Measurements from ENCODE around the gene PHLDB2.

PHLDB2 gene

GRCh38 chr3:111885578-111885977 is 26.5 kb downstream of the PHLDB2 start:
- DNase-seq: no peak

DNA sequence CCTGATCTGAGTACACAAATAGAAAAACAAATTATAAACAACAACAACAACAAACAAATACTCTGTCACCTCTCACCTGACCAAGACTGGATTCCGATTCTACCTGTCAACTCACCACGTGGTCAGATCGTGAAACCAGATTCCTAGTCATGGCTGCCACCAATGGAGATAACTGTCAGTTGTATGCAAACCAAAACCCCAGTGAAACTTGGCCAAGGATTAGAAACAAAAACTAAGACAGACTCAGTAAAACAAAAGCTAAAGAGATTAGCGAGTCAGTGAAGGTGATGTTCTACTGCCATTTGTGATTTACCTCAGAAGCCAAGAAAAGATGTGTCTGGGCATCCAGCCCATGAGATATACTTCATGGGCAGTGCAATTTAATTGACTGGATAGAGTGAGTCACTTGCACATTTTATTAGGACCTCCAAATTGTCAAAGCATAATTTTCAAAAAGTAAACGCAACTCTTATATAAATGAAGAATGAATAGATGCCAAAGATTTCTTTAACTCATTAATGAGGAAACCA is 31.1 kb downstream of the PHLDB2 start:
- DNase-seq: no peak

DNA sequence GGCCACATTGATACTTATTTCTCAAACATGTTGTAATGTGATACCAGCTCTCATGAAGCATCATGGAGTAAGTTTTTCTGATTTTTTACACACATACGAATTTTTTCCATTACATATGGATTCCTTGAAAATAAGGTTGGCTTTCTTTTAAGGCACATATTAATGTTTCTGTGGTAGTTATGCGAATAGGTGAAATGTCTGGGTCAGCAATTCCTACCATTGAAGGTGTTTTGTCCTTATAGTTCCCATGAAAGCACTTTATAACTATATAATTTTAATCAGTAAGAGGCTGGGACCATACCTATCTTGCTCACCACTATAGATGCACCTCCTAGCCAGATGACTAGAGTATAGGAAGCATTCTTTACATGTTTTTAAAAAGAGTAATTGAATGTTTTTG is 33.0 kb downstream of the PHLDB2 start:
- DNase-seq: no peak

- DNase-seq: no peak
Observed at GRCh38 chr3:111895071-111895470, 36.0 kb downstream of the PHLDB2 start.

GRCh38 chr3:111899966-111900365 is 40.9 kb downstream of the PHLDB2 start:
- no peak for DNase-seq

DNA sequence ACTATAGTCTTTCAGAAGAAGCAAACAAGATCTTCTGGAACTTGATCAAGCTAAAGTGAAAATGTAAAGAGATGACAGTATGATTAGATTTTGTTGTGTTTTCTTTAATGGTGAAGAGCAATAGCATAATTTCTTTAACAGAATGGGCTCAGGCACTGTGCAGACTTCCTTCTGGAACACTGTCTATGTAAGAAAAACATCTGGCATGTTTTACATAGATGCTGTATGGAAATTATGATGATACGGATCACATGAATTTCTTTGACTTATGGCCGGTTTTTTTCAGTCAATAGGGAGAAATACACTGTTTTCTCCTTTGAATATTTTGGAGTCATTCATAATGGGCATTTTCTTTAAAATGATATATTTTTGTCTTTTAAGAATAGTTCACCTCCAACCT is 42.6 kb downstream of the PHLDB2 start:
- DNase-seq: no peak

DNA sequence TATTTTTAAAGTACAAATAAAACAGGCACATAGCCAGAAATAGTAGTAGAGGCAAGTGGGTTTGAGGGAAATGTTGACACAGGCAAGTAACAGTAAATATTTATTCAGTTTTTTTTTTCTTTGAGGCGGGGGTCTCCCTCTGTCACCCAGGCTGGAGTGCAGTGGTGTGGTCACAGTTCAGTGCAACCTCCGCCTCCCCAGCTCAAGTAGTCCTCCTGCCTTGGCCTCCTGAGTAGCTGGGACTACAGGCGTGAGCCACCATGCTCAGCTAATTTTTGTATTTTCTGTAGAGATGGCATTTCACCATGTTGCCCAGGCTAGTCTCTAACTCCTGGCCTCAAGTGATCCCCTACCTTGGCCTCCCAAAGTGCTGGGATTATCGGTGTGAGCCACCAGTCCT is 43.5 kb downstream of the PHLDB2 start:
- DNase-seq: no peak

- no peak for DNase-seq
Observed at GRCh38 chr3:111903067-111903511, 44.0 kb downstream of the PHLDB2 start.

DNA sequence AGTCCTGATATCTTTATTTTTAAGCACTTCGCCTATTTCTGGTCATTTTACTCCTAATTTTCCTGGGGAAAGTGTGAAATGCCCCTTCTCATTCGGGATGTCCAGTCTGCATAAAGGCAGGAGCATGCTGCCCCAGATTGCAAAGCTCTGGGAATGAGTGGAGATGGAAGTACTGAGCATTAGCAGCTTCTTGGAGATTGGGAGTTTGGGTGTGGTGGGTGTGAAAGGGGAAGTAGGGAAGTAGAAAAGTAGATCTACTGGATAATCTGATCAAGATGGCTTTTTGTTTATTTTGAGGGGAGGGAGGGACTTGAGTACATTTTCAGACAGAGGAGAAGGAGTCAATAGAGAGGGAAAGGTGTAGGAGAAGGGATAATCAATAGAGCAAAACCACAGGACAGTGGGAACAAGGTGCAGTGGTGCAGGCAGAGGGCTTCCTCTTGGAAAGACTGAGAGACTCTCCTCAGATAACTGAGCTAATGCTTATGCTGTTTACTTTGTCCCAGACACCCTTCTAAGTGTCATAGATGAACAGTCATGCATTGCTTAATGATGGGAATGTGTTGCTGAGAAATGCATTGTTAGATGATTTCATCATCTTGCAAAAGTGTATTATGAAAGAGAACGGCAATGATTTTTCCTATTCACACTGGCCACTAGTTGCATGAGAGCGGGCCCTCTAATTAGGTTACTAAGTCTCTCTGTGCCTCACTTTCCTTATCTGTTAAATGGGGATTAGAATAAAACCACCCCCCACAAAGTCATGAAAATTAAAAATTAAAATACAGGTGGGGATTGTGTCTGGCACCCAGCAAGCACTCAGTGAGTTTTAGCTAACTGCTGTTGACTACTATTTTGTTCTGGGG is 45.5 kb downstream of the PHLDB2 start:
- no peak for DNase-seq

- no peak for DNase-seq
Observed at GRCh38 chr3:111906656-111907055, 47.6 kb downstream of the PHLDB2 start.

DNA sequence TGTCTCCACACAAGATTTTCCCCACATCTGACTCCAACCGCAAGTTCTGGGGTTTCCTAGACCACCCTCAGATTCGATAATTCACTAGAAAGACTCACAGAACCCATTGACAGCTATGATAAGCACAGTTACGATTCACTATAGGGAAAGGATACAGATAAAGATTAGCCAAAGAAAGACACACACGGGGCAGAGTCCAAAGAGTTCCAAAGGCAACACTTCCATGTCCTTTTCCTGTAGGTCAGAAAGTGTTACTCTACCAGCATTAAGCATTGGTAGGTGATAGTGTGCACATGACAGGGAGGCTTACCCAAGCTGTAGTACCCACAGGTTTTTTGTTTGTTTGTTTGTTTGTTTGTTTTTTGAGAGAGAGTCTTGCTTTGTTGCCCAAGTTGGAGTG is 48.1 kb downstream of the PHLDB2 start:
- no peak for DNase-seq

- no peak for DNase-seq
Observed at GRCh38 chr3:111910806-111911205, 51.7 kb downstream of the PHLDB2 start.

- DNase-seq: no peak
Observed at GRCh38 chr3:111911446-111911845, 52.4 kb downstream of the PHLDB2 start.

DNA sequence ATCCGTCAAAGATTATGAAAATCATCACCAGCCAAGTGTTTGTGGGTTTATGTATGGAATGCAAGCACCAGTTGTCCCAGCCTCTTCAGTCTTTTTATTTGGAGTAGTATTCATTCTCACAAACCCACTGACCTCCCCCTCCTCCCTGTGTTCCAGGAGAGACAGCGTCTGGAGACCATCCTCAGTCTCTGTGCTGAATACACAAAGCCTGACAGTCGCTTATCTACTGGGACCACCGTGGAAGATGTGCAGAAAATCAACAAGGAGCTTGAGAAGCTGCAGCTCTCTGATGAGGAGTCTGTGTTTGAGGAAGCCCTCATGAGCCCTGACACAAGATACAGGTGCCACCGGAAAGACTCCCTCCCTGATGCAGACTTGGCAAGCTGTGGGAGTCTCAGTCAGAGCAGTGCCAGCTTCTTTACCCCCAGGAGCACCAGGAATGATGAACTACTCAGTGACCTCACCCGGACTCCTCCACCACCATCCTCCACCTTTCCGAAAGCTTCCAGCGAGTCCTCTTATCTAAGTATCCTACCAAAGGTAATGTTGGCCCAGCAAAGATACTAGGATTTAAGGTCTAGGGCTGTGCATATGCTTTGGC is 54.2 kb downstream of the PHLDB2 start:
- DNase-seq: no peak

GRCh38 chr3:111915905-111916304 is 56.8 kb downstream of the PHLDB2 start:
- no peak for DNase-seq

GRCh38 chr3:111917300-111917699 is 58.2 kb downstream of the PHLDB2 start:
- DNase-seq: no peak

- DNase-seq: no peak
Observed at GRCh38 chr3:111919370-111920065, 60.5 kb downstream of the PHLDB2 start.

- DNase-seq: no peak
Observed at GRCh38 chr3:111921181-111921580, 62.1 kb downstream of the PHLDB2 start.

DNA sequence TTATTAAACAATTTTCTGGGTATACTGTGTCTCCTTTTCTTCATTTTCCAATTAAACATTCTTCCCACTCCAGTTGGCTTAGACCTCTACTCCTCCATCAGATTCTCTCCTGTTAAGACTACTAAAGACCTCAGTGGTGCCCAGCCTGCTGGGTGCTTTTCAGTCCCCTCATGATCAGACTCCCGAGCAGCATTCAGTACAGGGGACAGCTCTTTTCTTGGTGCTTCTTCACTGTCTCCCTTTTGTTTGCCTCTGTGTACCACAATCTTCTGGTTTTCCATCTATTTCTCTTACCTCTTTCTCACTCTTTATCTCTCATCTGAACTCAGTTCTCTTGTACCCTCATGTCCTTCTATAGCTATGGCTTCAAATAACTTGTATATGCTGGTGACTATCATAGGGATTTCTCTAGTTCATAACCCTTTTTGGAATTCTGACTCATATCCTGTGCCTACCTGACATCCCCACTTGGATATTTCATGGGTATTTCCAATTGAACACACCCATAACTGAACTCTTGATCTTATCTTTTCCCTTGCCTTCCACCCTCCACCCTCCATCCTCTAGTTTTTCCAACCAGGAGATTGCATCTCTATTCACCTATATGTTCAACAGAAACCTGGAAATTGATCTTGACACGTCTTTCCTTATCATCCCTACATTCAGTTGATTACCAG is 64.2 kb downstream of the PHLDB2 start:
- no peak for DNase-seq

- DNase-seq: no peak
Observed at GRCh38 chr3:111923806-111924205, 64.7 kb downstream of the PHLDB2 start.

DNA sequence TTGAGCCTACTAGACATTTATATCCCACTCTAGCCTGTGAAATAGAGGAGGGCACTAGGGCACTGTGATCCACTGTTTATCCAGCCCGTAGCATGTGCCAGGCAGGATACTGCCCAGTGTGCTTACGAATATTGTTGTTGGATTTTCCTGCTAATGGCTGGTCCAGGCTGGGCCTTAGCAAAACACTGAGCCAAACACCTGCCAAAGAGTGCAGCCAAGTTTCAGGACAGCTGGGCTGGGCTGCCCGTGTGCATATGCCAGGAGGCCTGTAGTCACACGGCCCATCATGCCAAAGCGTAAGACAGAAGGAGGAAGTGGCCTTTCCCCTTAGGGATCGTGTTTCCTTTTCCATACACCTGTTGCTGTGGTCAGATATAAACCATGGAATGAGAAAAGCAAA is 65.2 kb downstream of the PHLDB2 start:
- DNase-seq: no peak

GRCh38 chr3:111926266-111926676 is 67.2 kb downstream of the PHLDB2 start:
- DNase-seq: no peak

GRCh38 chr3:111928613-111929012 is 69.5 kb downstream of the PHLDB2 start:
- no peak for DNase-seq

All from NCI-H187 (cell line).